SK-N-SH treated with all-trans-retinoic acid at 6 μM for 48 hours (cell line): Measurements from ENCODE around the gene PSME3.

Experiments used
- ATAC-seq: fragments of 200-7000 bp; cut with Tn5 transposase; 3 replicates; pipeline ENCODE4 v1.9.1; 2020; ENCODE audit warnings: mild to moderate bottlenecking, moderate library complexity
- ARNTL ChIP-seq: fragments of 450-650 bp; formaldehyde crosslinking; IDR thresholded peaks from 2 replicates; pipeline ENCODE4 v1.5.0; 2020; ENCODE audit warnings: low read depth, mild to moderate bottlenecking, moderate library complexity, borderline replicate concordance
- BACH2 ChIP-seq: fragments of 250-450 bp; sonication (Bioruptor Pico); IDR thresholded peaks from 2 replicates; pipeline ENCODE4 v1.9.0; 2021; ENCODE audit warnings: mild to moderate bottlenecking, borderline replicate concordance
- CSDC2 ChIP-seq: fragments of 250-450 bp; sonication (Bioruptor Pico); IDR thresholded peaks from 2 replicates; pipeline ENCODE4 v1.5.0; 2020; ENCODE audit warnings: mild to moderate bottlenecking, moderate library complexity
- CSRNP3 ChIP-seq: fragments of 250-450 bp; sonication (Bioruptor Pico); IDR thresholded peaks from 2 replicates; pipeline ENCODE4 v1.5.1; 2021; ENCODE audit warnings: mild to moderate bottlenecking, moderate library complexity
- ESRRG ChIP-seq: fragments of 250-450 bp; sonication (Bioruptor Pico); IDR thresholded peaks from 2 replicates; pipeline ENCODE4 v1.6.1; 2021; ENCODE audit warnings: mild to moderate bottlenecking
- GLIS3 ChIP-seq: fragments of 250-450 bp; sonication (Bioruptor Pico); IDR thresholded peaks from 2 replicates; pipeline ENCODE4 v1.5.0; 2020; ENCODE audit warnings: mild to moderate bottlenecking, moderate library complexity
- ISL1 ChIP-seq: fragments of 250-450 bp; sonication (Bioruptor Pico); IDR thresholded peaks from 2 replicates; pipeline ENCODE4 v2.1.2; 2022; ENCODE audit warnings: mild to moderate bottlenecking, moderate library complexity
- OSR1 ChIP-seq: fragments of 250-450 bp; sonication (Bioruptor Pico); IDR thresholded peaks from 2 replicates; pipeline ENCODE4 v1.8.0; 2022; ENCODE audit warnings: moderate library complexity, mild to moderate bottlenecking, inconsistent platforms
- RARB ChIP-seq: fragments of 250-450 bp; sonication (Bioruptor Pico); IDR thresholded peaks from 2 replicates; pipeline ENCODE4 v1.8.0; 2021; ENCODE audit warnings: mild to moderate bottlenecking, moderate library complexity
- SNAI2 ChIP-seq: fragments of 250-450 bp; sonication (Bioruptor Pico); IDR thresholded peaks from 2 replicates; pipeline ENCODE4 v1.5.0; 2020; ENCODE audit warnings: mild to moderate bottlenecking, moderate library complexity
- TCF4 ChIP-seq: fragments of 250-450 bp; sonication (Bioruptor Pico); IDR thresholded peaks from 2 replicates; pipeline ENCODE4 v1.8.0; 2021; ENCODE audit warnings: mild to moderate bottlenecking, moderate library complexity, borderline replicate concordance
- TOX ChIP-seq: fragments of 250-450 bp; sonication (Bioruptor Pico); IDR thresholded peaks from 2 replicates; pipeline ENCODE4 v1.8.0; 2021; ENCODE audit warnings: mild to moderate bottlenecking, moderate library complexity, borderline replicate concordance
- ZC3H10 ChIP-seq: fragments of 250-450 bp; sonication (Bioruptor Pico); IDR thresholded peaks from 2 replicates; pipeline ENCODE4 v1.5.1; 2021; ENCODE audit warnings: mild to moderate bottlenecking, moderate library complexity
- ZFP3 ChIP-seq: fragments of 250-450 bp; sonication (Bioruptor Pico); IDR thresholded peaks from 2 replicates; pipeline ENCODE4 v1.5.0; 2020; ENCODE audit warnings: mild to moderate bottlenecking, moderate library complexity
- ZFP30 ChIP-seq: fragments of 450-650 bp; formaldehyde crosslinking; IDR thresholded peaks from 2 replicates; pipeline ENCODE4 v1.5.0; 2022; ENCODE audit warnings: mild to moderate bottlenecking, moderate library complexity
- ZNF565 ChIP-seq: fragments of 450-650 bp; formaldehyde crosslinking; conservative IDR thresholded peaks from 2 replicates; pipeline ENCODE4 v1.5.0; 2020; ENCODE audit warnings: low read depth, mild to moderate bottlenecking, moderate library complexity
- ZNF70 ChIP-seq: fragments of 450-650 bp; formaldehyde crosslinking; IDR thresholded peaks from 2 replicates; pipeline ENCODE4 v1.5.0; 2020; ENCODE audit warnings: mild to moderate bottlenecking, moderate library complexity
- ZNF8 ChIP-seq: fragments of 450-650 bp; formaldehyde crosslinking; IDR thresholded peaks from 2 replicates; pipeline ENCODE4 v1.5.0; 2020; ENCODE audit warnings: mild to moderate bottlenecking, moderate library complexity
- TF ChIP-seq, protein P1 (sequence below): fragments of 250-450 bp; sonication (Bioruptor Pico); IDR thresholded peaks from 2 replicates; pipeline ENCODE4 v1.8.0; 2020; ENCODE audit warnings: mild to moderate bottlenecking, moderate library complexity, borderline replicate concordance
- TF ChIP-seq, protein P2 (sequence below): fragments of 250-450 bp; sonication (Bioruptor Pico); IDR thresholded peaks from 2 replicates; pipeline ENCODE4 v1.5.1; 2020; ENCODE audit warnings: low read depth, mild to moderate bottlenecking, moderate library complexity

PSME3 gene, protein sequence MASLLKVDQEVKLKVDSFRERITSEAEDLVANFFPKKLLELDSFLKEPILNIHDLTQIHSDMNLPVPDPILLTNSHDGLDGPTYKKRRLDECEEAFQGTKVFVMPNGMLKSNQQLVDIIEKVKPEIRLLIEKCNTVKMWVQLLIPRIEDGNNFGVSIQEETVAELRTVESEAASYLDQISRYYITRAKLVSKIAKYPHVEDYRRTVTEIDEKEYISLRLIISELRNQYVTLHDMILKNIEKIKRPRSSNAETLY

GRCh38 chr17:42832934-42833766 is at the start of gene PSME3:
Gene PSME3, plus strand, starts transcription at chr17:42833397. Its CDS starts 235 bp downstream, at chr17:42833632.
- no peak for TF ChIP-seq BACH2 (CRISPR knock-in tag)
- TF ChIP-seq ESRRG (CRISPR knock-in tag): no peak
- no peak for TF ChIP-seq OSR1 (CRISPR knock-in tag)
- no peak for TF ChIP-seq ISL1
- TF ChIP-seq TOX (CRISPR knock-in tag): no peak
- peak; percentile 47; the same call in 1 of the 2 replicates for TF ChIP-seq ZFP3
- peak; percentile 96 for ATAC-seq

DNA sequence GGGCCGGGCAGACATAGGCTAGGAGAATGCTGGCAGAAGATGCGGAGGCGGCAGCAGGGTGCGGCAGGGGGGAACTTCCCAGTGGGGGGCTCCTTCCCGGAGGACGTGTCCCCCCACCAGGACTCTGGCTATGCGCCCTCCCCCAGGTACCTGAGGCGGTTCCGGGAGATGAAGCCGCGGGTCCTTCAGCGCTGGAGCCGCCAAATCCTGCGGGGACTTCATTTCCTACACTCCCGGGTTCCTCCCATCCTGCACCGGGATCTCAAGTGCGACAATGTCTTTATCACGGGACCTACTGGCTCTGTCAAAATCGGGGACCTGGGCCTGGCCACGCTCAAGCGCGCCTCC is 49.4 kb upstream of the PSME3 start:
- no peak for ATAC-seq
- 0 out of 2 replicates have a peak, but pooled peaks have one; percentile 23 for TF ChIP-seq ZFP3
- TF ChIP-seq ZNF8 (CRISPR knock-in tag): no peak
- TF ChIP-seq, all 23 proteins: peak for 1

DNA sequence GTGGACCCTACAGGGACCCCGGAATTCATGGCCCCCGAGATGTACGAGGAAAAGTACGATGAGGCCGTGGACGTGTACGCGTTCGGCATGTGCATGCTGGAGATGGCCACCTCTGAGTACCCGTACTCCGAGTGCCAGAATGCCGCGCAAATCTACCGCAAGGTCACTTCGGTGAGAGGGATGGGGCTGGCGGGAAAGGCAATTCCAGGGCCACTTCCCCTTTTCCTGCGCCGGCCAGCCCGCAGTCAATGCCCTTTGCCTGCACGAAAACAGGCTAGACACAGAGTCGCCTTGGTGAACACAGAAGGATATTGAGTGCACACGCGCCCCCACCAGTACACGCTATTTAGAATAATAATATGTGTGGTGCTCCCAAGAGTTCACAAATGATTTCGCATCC is 48.8 kb upstream of the PSME3 start:
- ATAC-seq: no peak
- TF ChIP-seq RARB (CRISPR knock-in tag) (no peak), GLIS3 (CRISPR knock-in tag) (no peak), CSDC2 (no peak), ZFP3 (no peak)

DNA sequence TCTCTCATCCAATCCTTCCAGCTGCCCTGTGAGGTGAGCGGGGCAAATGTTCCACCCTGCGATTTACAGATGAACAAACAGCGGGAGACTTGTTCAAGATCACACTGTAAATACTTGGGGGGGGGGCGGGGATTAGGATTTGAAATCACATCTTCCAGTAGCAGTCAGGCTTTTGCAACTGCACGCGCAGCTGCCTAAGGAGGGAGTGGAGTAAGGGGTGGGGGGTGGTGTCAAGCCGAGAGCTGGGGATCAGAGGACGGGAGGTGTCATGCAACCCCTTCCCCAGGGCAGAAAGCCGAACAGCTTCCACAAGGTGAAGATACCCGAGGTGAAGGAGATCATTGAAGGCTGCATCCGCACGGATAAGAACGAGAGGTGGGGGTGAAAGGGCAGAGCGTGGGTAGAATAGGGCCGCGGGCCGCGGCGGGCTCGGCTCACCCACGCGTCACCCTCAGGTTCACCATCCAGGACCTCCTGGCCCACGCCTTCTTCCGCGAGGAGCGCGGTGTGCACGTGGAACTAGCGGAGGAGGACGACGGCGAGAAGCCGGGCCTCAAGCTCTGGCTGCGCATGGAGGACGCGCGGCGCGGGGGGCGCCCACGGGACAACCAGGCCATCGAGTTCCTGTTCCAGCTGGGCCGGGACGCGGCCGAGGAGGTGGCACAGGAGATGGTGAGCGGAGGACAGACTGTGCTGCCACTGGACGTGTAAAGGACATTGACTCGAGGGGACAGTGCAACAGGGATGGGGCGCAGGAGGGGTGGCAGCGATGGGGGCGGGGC is 48.2 kb upstream of the PSME3 start:
- ATAC-seq: no peak
- TF ChIP-seq RARB (CRISPR knock-in tag) (no peak), ESRRG (CRISPR knock-in tag) (no peak), ISL1 (no peak), SNAI2 (CRISPR knock-in tag) (no peak), ZC3H10 (CRISPR knock-in tag) (no peak)
- TF ChIP-seq, protein P1, sequence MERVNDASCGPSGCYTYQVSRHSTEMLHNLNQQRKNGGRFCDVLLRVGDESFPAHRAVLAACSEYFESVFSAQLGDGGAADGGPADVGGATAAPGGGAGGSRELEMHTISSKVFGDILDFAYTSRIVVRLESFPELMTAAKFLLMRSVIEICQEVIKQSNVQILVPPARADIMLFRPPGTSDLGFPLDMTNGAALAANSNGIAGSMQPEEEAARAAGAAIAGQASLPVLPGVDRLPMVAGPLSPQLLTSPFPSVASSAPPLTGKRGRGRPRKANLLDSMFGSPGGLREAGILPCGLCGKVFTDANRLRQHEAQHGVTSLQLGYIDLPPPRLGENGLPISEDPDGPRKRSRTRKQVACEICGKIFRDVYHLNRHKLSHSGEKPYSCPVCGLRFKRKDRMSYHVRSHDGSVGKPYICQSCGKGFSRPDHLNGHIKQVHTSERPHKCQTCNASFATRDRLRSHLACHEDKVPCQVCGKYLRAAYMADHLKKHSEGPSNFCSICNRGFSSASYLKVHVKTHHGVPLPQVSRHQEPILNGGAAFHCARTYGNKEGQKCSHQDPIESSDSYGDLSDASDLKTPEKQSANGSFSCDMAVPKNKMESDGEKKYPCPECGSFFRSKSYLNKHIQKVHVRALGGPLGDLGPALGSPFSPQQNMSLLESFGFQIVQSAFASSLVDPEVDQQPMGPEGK (CRISPR knock-in tag): no peak

- ATAC-seq: no peak
- no peak for TF ChIP-seq TCF4 (CRISPR knock-in tag)
- TF ChIP-seq GLIS3 (CRISPR knock-in tag): no peak
- no peak for TF ChIP-seq TOX (CRISPR knock-in tag)
- no peak for TF ChIP-seq BACH2 (CRISPR knock-in tag)
- TF ChIP-seq OSR1 (CRISPR knock-in tag): no peak
- no peak for TF ChIP-seq ZFP3
- TF ChIP-seq ZNF70 (CRISPR knock-in tag): no peak
- TF ChIP-seq CSRNP3: no peak
- no peak for TF ChIP-seq ARNTL (CRISPR knock-in tag)
- no peak for TF ChIP-seq ZNF565 (CRISPR knock-in tag)
- TF ChIP-seq ZFP30: no peak
- TF ChIP-seq RARB (CRISPR knock-in tag): no peak
- TF ChIP-seq, protein P2, sequence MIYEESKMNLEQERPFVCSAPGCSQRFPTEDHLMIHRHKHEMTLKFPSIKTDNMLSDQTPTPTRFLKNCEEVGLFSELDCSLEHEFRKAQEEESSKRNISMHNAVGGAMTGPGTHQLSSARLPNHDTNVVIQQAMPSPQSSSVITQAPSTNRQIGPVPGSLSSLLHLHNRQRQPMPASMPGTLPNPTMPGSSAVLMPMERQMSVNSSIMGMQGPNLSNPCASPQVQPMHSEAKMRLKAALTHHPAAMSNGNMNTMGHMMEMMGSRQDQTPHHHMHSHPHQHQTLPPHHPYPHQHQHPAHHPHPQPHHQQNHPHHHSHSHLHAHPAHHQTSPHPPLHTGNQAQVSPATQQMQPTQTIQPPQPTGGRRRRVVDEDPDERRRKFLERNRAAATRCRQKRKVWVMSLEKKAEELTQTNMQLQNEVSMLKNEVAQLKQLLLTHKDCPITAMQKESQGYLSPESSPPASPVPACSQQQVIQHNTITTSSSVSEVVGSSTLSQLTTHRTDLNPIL (CRISPR knock-in tag): no peak
- TF ChIP-seq, protein P1 (CRISPR knock-in tag): no peak
- TF ChIP-seq ESRRG (CRISPR knock-in tag): no peak
- no peak for TF ChIP-seq ZNF8 (CRISPR knock-in tag)
- no peak for TF ChIP-seq ISL1
- no peak for TF ChIP-seq SNAI2 (CRISPR knock-in tag)
Observed at GRCh38 chr17:42787266-42787665, 45.9 kb upstream of the PSME3 start.
